Prostate gland (tissue), 2 donors: ENCODE measurements around the gene MAP4.

Source experiments
- CTCF ChIP-seq, 4 experiments: fragments of 200-600 bp in 2 of 4; fragments of 450-650 bp in 2 of 4; sonication (generic) in 2 of 4; IDR thresholded peaks; 1 replicate in 3 of 4; 2 replicates in 1 of 4; pipeline ENCODE4 v1.5.1; 2016 to 2019; ENCODE audit warnings: antibody characterized with exemption in 4 of 4, mild to moderate bottlenecking in 2 of 4, moderate library complexity in 2 of 4
- POLR2A ChIP-seq: fragments of 450-650 bp; IDR thresholded peaks from one replicate; pipeline ENCODE4 v1.6.1; 2016; ENCODE audit warnings: antibody characterized with exemption, mild to moderate bottlenecking
- POLR2AphosphoS5 ChIP-seq: sonication (generic); formaldehyde crosslinking; IDR thresholded peaks from one replicate; pipeline ENCODE4 v1.6.1; 2017; ENCODE audit warnings: antibody characterized with exemption

- TF ChIP-seq CTCF (IDR thresholded peaks at IDR 0.05) = no peak
- TF ChIP-seq POLR2AphosphoS5 = no peak
- TF ChIP-seq POLR2A = no peak
These were observed 114.9 kb downstream of the MAP4 start for GRCh38 chr3:47901280-47901833.
